ENCODE measurements around the gene SLC27A5.
A peak's percentile ranks its signal among the peaks of the same experiment; 100 is the strongest.
"Not testable (repeated sequence)": the region's sequence is repeated elsewhere in the genome, so short reads cannot be mapped to it uniquely, and the experiment has no call there.

The SLC27A5 gene

GRCh38 chr19:58484349-58484748 lies 27.4 kb downstream of the SLC27A5 start:
- not testable (repeated sequence) for DNase-seq

- DNase-seq: no peak
Observed at GRCh38 chr19:58483776-58484175, 28.0 kb downstream of the SLC27A5 start.

- DNase-seq: no peak
Observed at GRCh38 chr19:58482372-58482771, 29.4 kb downstream of the SLC27A5 start.

GRCh38 chr19:58480831-58481230 lies 31.0 kb downstream of the SLC27A5 start:
- DNase-seq: no peak

DNA sequence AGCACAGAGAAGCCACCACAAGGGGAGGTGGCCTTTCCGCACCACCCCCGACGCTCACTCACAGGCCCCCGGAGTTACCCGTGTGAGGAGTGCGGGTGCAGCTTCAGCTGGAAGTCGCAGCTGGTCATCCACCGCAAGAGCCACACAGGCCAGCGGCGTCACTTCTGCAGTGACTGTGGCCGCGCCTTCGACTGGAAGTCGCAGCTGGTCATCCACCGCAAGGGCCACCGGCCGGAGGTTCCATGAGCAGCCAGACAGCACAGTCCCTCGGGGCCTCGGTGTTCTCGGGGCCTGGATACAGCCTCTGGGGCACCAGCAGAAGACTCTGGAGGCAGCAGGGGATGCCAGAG lies 31.3 kb downstream of the SLC27A5 start:
- no peak for DNase-seq

GRCh38 chr19:58479736-58480480 lies 31.9 kb downstream of the SLC27A5 start:
- DNase-seq: no peak

DNA sequence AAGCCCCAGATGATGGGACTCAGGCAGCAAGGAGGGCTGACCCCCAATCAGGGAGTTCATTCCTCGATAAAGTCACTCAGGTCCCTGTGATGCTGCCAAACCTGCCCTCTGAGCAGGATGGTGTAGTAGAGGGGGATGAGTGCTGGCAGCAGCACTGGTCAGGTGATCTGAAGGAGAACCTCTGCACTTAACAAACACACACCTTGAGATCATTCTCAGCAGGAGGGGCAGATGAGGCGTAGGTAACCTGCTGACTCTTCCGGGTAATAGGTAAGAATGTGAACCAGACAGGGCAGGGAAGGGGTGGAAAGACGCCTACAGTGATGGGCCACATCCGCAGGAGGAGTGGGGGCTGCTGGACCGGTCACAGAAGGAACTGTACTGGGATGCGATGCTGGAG lies 32.5 kb downstream of the SLC27A5 start:
- no peak for DNase-seq

- DNase-seq: no peak
Observed at GRCh38 chr19:58477871-58478270, 33.9 kb downstream of the SLC27A5 start.

- no peak for DNase-seq
Observed at GRCh38 chr19:58477130-58477529, 34.7 kb downstream of the SLC27A5 start.

DNA sequence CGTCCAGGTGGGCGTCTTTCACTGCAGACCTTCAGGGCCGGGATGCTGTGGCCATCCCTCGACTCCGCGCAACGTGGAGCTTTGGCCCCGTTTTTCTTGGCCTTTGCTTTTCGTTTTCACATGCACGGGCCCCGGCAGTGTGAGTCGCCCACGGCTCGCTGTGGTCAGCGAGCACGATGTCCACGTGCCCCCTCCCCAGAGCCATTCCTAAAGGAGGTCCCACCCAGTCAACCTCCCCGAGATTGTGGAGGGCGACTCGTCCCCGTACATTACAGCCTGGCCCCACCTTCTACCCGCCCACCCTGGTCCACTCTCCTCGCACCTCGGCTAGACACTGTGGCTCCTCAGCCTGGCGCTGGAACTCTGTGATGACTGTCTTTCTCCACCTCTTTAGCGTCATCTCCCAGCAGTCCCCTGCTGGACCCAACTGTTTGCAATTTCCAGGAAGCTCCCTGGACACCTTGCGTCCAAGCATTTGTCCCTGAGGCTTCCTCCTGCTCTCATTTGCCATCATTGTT lies 35.2 kb downstream of the SLC27A5 start:
- no peak for DNase-seq

DNA sequence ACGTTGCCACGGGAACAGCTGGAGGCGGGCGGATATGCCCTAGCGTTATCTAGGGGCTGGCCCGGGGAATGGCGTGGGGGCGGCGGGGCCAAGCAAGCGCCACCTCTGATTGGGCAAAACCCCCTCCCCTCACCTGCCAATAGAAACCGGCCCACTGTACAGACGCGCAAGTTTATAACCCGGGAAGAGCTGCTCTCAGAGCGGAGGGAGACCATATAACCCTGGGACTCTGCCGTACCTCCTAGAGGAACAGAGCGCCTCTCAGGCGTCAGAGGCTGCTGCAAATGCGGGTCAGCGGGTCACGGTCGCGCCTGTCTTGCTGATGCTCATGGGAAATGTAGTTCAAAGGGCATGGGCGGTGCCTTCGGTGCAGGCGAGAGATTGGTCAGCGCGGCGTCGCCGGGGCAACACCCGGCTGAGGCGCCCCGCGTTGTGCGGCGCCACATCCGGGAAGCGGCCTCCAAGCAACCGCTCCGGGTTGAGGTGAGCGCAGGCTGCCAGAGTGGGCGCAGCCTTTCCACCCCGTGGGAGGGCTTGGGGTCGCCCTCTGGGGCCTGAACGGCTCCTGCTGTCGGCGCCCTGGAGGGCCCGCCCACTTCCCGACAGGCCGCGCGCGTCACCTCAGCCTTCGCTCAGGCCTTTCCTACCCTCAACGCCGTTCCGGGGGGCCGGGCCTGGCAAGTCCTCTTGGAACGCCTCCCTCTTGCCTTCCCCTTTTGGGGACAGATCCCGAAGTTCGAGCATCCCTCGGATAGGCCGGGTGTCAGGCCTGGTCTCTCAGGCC lies 35.9 kb downstream of the SLC27A5 start, which contains the start of gene ZNF446:
Gene ZNF446, plus strand, starts transcription at position 639 of the 784 bp plus-strand sequence. CDS start 867 bp downstream, outside the sequence.
- DNase-seq: peak; percentile 92 to 93

GRCh38 chr19:58474997-58475713 lies 36.6 kb downstream of the SLC27A5 start:
- no peak for DNase-seq

DNA sequence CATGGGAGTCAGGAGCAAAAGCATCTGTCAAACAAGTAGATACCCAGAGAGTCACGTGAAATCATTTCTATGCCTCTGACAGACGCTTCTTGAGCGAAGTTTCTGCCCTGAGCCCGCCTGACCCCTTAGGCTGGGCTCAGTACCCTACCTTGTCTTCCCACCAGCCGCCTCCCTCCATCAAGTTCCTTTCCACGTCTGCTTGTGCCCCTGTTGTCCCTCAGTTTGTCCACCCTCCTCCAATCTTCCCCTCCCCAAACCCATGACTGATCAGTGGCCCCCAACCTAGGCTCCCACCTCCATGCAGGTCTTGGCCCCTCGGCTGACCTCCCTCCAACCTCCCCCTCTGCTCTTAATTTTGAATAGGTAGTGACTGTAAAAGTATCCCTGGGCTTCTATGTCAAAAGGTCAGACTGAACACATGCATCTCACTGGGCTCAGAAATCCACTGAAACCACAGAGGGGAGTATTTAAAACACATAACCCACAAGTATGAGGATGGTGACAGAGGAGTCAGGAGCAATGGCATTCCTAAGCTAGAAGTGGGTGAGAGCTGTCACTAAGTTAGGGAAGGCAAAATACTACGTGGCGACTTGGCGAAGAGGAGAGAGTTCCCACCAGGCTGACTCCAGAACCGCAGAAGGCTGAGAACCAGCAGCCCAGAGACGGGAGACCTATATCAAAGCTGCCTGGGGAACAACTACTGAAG lies 37.3 kb downstream of the SLC27A5 start:
- no peak for DNase-seq

DNA sequence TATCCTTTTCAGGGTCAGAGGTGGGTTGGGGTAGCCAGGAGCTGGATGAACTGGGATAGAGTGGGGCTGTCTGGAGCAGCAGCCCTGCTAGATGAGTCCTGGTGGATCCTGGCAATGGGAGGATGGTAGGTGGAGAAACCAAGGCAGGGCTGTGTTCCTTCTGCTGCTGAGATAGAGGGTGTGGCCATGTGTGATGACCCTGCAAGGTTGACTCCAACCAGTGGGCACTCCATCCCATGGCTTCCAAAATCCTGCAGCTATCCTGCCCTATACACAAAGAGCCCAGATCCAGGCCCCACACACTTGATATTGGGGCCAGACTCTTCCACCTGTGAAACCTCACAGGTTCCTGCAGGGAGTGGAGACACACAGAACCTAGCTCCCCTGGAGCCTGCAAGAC lies 38.0 kb downstream of the SLC27A5 start:
- no peak for DNase-seq

- DNase-seq: no peak
Observed at GRCh38 chr19:58471736-58472135, 40.1 kb downstream of the SLC27A5 start.

DNA sequence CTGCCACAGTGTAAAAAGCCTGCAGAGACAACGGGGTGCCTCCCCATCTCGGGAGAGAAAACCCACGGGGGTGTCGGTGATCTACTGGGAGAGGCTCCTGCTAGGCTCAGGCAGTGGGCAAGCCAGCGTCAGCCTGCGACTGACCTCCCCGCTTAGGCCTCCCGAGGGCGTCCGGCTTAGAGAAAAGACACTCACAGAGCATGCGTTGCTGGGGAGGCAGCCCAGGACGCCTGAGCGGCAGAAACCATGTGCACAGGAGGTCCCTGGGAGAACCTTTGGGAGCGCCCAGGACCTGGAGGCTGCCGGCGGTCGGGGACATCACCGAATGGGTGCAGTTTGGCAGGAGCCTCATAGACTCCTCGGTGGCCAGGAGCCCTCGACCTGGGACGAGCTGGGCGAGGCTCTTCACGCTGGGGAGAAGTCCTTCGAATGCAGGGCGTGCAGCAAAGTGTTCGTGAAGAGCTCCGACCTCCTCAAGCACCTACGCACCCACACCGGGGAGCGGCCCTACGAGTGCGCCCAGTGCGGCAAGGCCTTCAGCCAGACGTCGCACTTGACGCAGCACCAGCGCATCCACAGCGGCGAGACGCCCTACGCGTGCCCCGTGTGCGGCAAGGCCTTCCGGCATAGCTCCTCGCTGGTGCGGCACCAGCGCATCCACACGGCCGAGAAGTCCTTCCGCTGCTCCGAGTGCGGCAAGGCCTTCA lies 40.8 kb downstream of the SLC27A5 start:
- DNase-seq: not testable (repeated sequence)

DNA sequence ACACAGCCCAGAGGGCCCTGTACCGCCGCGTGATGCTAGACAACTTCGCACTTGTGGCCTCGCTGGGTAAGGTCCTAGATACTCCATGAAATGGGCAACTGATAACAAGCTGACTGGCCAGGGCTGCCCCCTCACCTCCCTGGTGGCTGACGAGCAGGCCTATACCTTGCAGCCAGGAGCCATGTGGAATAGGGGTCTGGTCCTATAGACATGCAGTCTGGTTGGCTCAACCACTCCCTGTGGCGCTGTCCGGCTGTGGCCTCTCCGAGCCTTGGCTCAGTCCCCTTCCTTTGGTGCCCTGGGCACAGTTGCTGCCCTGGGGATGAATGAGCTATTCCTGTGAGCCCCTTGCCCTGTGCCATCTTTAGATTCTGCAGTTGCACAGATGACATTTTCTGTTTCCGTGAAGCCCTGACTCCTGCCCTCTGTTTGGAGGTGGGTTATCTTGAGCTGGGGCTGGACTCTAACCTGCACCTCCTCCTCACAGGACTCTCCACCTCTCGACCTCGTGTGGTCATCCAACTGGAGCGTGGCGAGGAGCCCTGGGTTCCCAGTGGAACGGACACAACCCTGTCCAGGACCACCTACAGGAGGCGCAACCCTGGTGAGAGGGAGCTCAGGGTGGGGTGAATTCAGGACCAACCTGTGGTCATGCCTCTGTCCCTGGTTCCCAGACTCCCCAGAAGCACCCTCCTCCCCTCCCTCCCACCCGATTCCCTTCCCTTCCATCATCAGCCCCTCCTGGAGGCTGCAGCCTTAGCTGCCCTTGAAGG lies 42.4 kb downstream of the SLC27A5 start:
- no peak for DNase-seq

DNA sequence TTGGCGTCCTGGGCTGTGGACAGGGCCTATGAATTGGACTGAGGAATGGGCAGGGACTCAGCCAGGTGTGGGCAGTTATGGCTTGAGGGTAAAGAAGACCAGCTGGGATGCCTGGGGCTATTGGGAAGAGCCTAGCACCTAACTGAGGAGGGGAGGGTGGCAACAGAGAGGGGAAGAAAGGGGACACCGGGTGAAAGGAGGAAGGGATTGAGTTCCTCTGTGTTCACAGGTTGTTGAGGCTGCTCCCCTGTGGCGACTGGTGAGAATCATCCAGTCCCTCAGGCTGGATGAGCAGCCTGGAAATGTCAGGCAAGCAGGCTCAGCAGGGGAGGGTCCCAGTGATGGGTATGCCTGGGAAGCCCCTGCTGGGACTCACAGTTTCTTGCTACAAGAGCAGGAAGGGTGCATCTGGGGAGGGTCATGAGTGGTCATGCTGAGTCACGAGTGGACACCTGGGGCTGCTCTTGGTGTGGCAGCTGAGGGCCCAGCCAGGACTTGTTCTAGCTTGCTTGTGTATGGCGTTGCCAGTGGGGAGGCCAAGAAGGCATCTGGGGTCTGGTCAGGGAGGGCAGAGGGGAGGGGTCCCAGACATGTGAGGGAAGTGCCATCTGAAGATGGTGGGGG lies 43.5 kb downstream of the SLC27A5 start:
- DNase-seq: no peak

DNA sequence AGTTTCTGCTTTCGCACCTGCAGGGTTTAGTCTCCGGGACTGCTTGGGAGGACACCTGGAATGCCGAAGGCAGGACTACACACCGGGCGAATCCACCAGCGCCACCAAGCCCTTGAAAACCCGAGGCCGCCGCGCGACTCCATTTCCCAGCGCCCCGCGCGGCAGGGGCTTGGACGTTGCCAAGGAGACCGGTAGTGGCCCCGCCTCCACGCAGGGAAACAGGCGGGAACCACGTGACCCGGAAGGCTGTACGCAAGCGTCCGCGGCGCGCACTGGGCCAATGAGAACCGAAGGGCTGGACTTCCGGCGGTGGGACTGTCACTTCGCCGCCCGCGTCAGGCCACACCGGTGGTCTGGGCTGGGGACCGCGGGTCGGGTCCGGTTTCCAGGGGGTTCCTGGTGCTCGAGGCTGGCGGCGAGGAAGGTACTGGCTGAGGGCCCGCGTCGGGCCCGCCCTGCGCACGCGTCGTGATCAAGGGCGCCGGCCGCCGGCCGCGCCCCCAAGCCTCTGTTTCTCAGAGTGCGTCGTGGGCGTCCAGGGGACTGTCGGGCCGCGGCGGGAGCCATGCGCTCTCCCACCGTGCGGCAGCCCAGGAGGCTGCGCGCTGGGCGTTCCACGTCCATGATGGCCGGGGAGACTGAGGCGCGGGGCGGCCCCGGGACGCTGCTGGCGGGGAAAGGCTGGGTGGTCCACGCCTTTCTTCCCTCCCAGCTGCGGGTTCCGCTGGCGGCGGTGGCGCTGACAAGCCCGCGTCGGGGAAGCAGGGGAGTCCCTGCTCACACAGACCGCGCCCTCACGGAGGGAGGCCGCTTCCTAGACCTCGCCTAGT lies 44.8 kb downstream of the SLC27A5 start, which contains the start of gene ZNF324:
Gene ZNF324, plus strand, starts transcription at position 321 of the 830 bp plus-strand sequence. CDS start 2,106 bp downstream, outside the sequence.
- DNase-seq: peak; percentile 96 to 97

Measured in activated CD4-positive, alpha-beta T cell treated with anti-CD3 and anti-CD28 coated beads, Interleukin-2, amount 50 U/mL, for 4 hours (primary cell).